Activated CD8-positive, alpha-beta T cell treated with anti-CD3 and anti-CD28 coated beads for 36 hours (primary cell): ENCODE results near the gene MAGED4. TPM values are rescaled to one million over a fixed set of nuclear protein-coding genes. Genes with fewer than 3 reads are reported as not detected.

Experiments used
- ATAC-seq: fragments of 200-7000 bp; cut with Tn5 transposase; one replicate; pipeline ENCODE4 v1.10.0; 2021; ENCODE audit warnings: mild to moderate bottlenecking, moderate library complexity
- CTCF ChIA-PET: fragments of 350-600 bp; sonication (Branson Sonifier 250); formaldehyde crosslinking; loops from one replicate; lab custom pipeline; 2021; ENCODE audit warnings: antibody characterized with exemption; lab: Charles Lee
- POLR2A ChIA-PET: fragments of 350-600 bp; sonication (Branson Sonifier 250); formaldehyde crosslinking; loops from one replicate; lab custom pipeline; 2021; ENCODE audit warnings: antibody characterized with exemption; lab: Charles Lee
- DNase-seq: peaks from one replicate; pipeline ENCODE4 v3.0.0-alpha.2; 2020
- H3K27ac Mint-ChIP-seq: one replicate; pipeline ENCODE4 v1.8.0; 2021; ENCODE audit warnings: mild to moderate bottlenecking, mixed read lengths
- H3K27me3 Mint-ChIP-seq: one replicate; pipeline ENCODE4 v1.8.0; 2021; ENCODE audit warnings: mixed read lengths
- H3K36me3 Mint-ChIP-seq: one replicate; pipeline ENCODE4 v1.8.0; 2021; ENCODE audit warnings: low read depth, mixed read lengths
- H3K4me1 Mint-ChIP-seq: one replicate; pipeline ENCODE4 v1.8.0; 2021; ENCODE audit warnings: low read depth, mixed read lengths
- H3K4me3 Mint-ChIP-seq: one replicate; pipeline ENCODE4 v1.8.0; 2021; ENCODE audit warnings: mild to moderate bottlenecking, moderate library complexity, mixed read lengths
- H3K9me3 Mint-ChIP-seq: one replicate; pipeline ENCODE4 v1.8.0; 2021; ENCODE audit warnings: mixed read lengths
- CTCF ChIP-seq: fragments of 200-600 bp; IDR thresholded peaks from one replicate; pipeline ENCODE4 v1.8.0; 2022; ENCODE audit warnings: antibody characterized with exemption, mild to moderate bottlenecking
- intact Hi-C: fragments of 100-400 bp; cut with micrococcal nuclease; formaldehyde crosslinking; loops from one replicate; pipeline ENCODE4 v1.10.0; 2022
- total RNA-seq, 2 experiments: library from RNA; stranded (reverse); gene quantifications; one replicate each; pipeline ENCODE4 v1.2.3, GENCODE V29; 2021

Gene MAGED4
- total RNA-seq, 2 experiments from 2014 or later: 0.99 to 1.6 TPM

GRCh38 chrX:52217494-52218160 is 32.9 kb downstream of the MAGED4 start:
- H3K4me3 Mint-ChIP-seq: no peak overlapping the region
- no peak for DNase-seq
- ChIA-PET CTCF (no interaction called here), POLR2A (no interaction called here)
- no peak for ATAC-seq
- peaks cover 4% of the 10 kb centered on the region for H3K9me3 Mint-ChIP-seq
- H3K27me3 Mint-ChIP-seq: no peaks in the 10 kb centered on the region
- intact Hi-C loops: no loop called here
- H3K36me3 Mint-ChIP-seq: no peaks in the 10 kb centered on the region
- TF ChIP-seq CTCF: no peak
- H3K4me1 Mint-ChIP-seq: no peaks in the 10 kb centered on the region
- H3K27ac Mint-ChIP-seq: no peak overlapping the region

GRCh38 chrX:52220936-52221335 is 36.2 kb downstream of the MAGED4 start:
- no peaks in the 10 kb centered on the region for H3K27me3 Mint-ChIP-seq
- no peak for ATAC-seq
- no peak overlapping the region for H3K4me3 Mint-ChIP-seq
- ChIA-PET POLR2A (interaction anchor here (0.7 kb wide), 1 partner anchor 442 kb away, joined by 3 read pairs; no protein-coding TSS in a partner anchor), CTCF (no interaction called here)
- H3K36me3 Mint-ChIP-seq: no peaks in the 10 kb centered on the region
- TF ChIP-seq CTCF: no peak
- peaks cover 4% of the 10 kb centered on the region for H3K9me3 Mint-ChIP-seq
- intact Hi-C loops: no loop called here
- DNase-seq: no peak
- H3K4me1 Mint-ChIP-seq: no peaks in the 10 kb centered on the region
- H3K27ac Mint-ChIP-seq: no peak overlapping the region

Other genes with a start within 250 kb of the MAGED4 start
- 1 to 10 TPM; 1.5 to 1.8 TPM for gene MAGED4B, start 115.7 kb upstream of the MAGED4 start, total RNA-seq
- gene XAGE2, start 184.1 kb downstream of the MAGED4 start, total RNA-seq: not detected